ENCODE data around the gene CFAP61.

The CFAP61 gene

DNA sequence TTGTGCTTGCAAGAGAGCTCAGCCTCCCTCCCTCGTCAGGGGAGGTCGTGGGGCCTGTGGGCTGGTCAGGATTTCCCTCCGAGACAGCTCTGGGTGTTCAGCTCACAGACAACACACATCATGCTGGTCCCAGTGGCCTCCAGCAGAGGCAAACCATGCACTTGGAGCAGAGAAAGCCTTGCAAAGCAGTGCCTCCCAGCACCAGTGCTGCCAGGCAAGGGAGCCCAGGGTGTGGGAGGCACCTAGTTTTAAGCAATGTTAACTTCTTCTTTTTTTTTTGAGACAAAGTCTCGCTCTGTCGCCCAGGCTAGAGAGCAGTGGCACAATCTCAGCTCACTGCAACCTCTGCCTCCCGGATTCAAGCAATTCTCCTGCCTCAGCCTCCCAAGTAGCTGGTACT, 281.5 kb downstream of the CFAP61 start:
- H3K27ac ChIP-seq (ENCODE audit: extremely low read depth, low read depth, low read length): no peak overlapping the region
- POLR2A ChIA-PET: no interaction called here
- H3K9me3 ChIP-seq (ENCODE audit: control insufficient read depth, insufficient read depth, low read depth, low read length): no peaks in the 10 kb centered on the region
- TF ChIP-seq ZNF843 (tag by site-specific recombination; IDR thresholded peaks at IDR 0.05) (no peak), ZNF423 (tag by site-specific recombination; IDR thresholded peaks at IDR 0.05) (no peak), ZNF114 (tag by site-specific recombination; IDR thresholded peaks at IDR 0.05) (no peak), ZBTB1 (tag by site-specific recombination; IDR thresholded peaks at IDR 0.05) (no peak), ZNF274 (IDR thresholded peaks at IDR 0.05; ENCODE audit: low read length) (no peak), ZNF274 (tag by site-specific recombination; IDR thresholded peaks at IDR 0.05; ENCODE audit: borderline replicate concordance) (no peak), OSR2 (tag by site-specific recombination; IDR thresholded peaks at IDR 0.05) (no peak), ZNF324 (tag by site-specific recombination; IDR thresholded peaks at IDR 0.05) (no peak), PRDM1 (tag by site-specific recombination; IDR thresholded peaks at IDR 0.05) (no peak), ZNF768 (tag by site-specific recombination; IDR thresholded peaks at IDR 0.05) (no peak), ZFHX2 (tag by site-specific recombination; conservative IDR thresholded peaks at IDR 0.05) (no peak), ZNF366 (tag by site-specific recombination; conservative IDR thresholded peaks at IDR 0.05) (no peak), ZNF76 (tag by site-specific recombination; IDR thresholded peaks at IDR 0.05; ENCODE audit: borderline replicate concordance, low read depth) (no peak)
- TF ChIP-seq, protein P1, sequence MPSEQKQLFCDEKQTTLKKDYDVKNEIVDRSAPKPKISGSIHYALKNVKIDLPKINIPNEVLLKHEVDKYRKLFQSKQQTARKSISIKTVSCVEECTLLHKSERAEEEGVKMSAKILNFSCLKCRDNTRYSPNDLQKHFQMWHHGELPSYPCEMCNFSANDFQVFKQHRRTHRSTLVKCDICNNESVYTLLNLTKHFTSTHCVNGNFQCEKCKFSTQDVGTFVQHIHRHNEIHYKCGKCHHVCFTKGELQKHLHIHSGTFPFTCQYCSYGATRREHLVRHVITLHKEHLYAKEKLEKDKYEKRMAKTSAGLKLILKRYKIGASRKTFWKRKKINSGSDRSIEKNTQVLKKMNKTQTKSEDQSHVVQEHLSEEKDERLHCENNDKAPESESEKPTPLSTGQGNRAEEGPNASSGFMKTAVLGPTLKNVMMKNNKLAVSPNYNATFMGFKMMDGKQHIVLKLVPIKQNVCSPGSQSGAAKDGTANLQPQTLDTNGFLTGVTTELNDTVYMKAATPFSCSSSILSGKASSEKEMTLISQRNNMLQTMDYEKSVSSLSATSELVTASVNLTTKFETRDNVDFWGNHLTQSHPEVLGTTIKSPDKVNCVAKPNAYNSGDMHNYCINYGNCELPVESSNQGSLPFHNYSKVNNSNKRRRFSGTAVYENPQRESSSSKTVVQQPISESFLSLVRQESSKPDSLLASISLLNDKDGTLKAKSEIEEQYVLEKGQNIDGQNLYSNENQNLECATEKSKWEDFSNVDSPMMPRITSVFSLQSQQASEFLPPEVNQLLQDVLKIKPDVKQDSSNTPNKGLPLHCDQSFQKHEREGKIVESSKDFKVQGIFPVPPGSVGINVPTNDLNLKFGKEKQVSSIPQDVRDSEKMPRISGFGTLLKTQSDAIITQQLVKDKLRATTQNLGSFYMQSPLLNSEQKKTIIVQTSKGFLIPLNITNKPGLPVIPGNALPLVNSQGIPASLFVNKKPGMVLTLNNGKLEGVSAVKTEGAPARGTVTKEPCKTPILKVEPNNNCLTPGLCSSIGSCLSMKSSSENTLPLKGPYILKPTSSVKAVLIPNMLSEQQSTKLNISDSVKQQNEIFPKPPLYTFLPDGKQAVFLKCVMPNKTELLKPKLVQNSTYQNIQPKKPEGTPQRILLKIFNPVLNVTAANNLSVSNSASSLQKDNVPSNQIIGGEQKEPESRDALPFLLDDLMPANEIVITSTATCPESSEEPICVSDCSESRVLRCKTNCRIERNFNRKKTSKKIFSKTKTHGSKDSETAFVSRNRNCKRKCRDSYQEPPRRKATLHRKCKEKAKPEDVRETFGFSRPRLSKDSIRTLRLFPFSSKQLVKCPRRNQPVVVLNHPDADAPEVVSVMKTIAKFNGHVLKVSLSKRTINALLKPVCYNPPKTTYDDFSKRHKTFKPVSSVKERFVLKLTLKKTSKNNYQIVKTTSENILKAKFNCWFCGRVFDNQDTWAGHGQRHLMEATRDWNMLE (tag by site-specific recombination; conservative IDR thresholded peaks at IDR 0.05; ENCODE audit: low read depth): no peak
- TF ChIP-seq, protein P2, sequence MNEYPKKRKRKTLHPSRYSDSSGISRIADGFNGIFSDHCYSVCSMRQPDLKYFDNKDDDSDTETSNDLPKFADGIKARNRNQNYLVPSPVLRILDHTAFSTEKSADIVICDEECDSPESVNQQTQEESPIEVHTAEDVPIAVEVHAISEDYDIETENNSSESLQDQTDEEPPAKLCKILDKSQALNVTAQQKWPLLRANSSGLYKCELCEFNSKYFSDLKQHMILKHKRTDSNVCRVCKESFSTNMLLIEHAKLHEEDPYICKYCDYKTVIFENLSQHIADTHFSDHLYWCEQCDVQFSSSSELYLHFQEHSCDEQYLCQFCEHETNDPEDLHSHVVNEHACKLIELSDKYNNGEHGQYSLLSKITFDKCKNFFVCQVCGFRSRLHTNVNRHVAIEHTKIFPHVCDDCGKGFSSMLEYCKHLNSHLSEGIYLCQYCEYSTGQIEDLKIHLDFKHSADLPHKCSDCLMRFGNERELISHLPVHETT (tag by site-specific recombination; IDR thresholded peaks at IDR 0.05): no peak
- TF ChIP-seq, protein P3, sequence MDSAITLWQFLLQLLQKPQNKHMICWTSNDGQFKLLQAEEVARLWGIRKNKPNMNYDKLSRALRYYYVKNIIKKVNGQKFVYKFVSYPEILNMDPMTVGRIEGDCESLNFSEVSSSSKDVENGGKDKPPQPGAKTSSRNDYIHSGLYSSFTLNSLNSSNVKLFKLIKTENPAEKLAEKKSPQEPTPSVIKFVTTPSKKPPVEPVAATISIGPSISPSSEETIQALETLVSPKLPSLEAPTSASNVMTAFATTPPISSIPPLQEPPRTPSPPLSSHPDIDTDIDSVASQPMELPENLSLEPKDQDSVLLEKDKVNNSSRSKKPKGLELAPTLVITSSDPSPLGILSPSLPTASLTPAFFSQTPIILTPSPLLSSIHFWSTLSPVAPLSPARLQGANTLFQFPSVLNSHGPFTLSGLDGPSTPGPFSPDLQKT (IDR thresholded peaks at IDR 0.05; ENCODE audit: borderline replicate concordance, low read depth, low read length): no peak
- TF ChIP-seq, protein P4, sequence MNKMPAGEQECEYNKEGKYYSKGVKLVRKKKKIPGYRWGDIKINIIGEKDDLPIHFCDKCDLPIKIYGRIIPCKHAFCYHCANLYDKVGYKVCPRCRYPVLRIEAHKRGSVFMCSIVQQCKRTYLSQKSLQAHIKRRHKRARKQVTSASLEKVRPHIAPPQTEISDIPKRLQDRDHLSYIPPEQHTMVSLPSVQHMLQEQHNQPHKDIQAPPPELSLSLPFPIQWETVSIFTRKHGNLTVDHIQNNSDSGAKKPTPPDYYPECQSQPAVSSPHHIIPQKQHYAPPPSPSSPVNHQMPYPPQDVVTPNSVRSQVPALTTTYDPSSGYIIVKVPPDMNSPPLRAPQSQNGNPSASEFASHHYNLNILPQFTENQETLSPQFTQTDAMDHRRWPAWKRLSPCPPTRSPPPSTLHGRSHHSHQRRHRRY (tag by site-specific recombination; IDR thresholded peaks at IDR 0.05): no peak
- TF ChIP-seq, protein P5, sequence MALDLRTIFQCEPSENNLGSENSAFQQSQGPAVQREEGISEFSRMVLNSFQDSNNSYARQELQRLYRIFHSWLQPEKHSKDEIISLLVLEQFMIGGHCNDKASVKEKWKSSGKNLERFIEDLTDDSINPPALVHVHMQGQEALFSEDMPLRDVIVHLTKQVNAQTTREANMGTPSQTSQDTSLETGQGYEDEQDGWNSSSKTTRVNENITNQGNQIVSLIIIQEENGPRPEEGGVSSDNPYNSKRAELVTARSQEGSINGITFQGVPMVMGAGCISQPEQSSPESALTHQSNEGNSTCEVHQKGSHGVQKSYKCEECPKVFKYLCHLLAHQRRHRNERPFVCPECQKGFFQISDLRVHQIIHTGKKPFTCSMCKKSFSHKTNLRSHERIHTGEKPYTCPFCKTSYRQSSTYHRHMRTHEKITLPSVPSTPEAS (tag by site-specific recombination; IDR thresholded peaks at IDR 0.05): no peak
- TF ChIP-seq, protein P6, sequence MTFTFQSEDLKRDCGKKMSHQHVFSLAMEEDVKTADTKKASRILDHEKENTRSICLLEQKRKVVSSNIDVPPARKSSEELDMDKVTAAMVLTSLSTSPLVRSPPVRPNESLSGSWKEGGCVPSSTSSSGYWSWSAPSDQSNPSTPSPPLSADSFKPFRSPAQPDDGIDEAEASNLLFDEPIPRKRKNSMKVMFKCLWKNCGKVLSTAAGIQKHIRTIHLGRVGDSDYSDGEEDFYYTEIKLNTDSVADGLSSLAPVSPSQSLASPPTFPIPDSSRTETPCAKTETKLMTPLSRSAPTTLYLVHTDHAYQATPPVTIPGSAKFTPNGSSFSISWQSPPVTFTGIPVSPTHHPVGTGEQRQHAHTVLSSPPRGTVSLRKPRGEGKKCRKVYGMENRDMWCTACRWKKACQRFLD (tag by site-specific recombination; IDR thresholded peaks at IDR 0.05): no peak
- CTCF ChIA-PET: interaction anchor here (0.5 to 0.6 kb wide), 2 partner anchors 160 to 379 kb away, joined by 3 to 4 read pairs; no protein-coding TSS in a partner anchor
- H3K4me3 ChIP-seq (ENCODE audit: low read depth, low read length): no peak overlapping the region
- no peaks in the 10 kb centered on the region for H3K36me3 ChIP-seq (ENCODE audit: control insufficient read depth in 2 of 2, insufficient read depth in 1 of 2, low read length in 2 of 2)
- no peaks in the 10 kb centered on the region for H3K4me1 ChIP-seq (ENCODE audit: control insufficient read depth, insufficient read depth, low read length)
